Measurements from ENCODE around the gene ZNF837. TPM values are rescaled to one million over a fixed set of nuclear protein-coding genes. Genes with fewer than 3 reads are reported as not detected.

The ZNF837 gene
- total and polyA plus RNA-seq, 8 donors: 1.8 to 8.5 (median 2.3) TPM; not detected in 1

- WGBS, 5 donors: 43 to 69% (median 67%) methylated on average over 2 to 3 of the region's 3 CpGs
- Histone ChIP-seq H3K27me3 (peaks cover 6 to 38% (median 13%) of the 10 kb centered on the region in 3 donors), H3K4me1 (peaks cover 12 to 50% (median 23%) of the 10 kb centered on the region in 4 donors), H3K36me3 (peaks cover 45 to 55% (median 54%) of the 10 kb centered on the region in 4 donors), H3K4me3 (no peak overlapping the region), H3K27ac (no peak overlapping the region), H3K9me3 (no peaks in the 10 kb centered on the region)
- TF ChIP-seq EP300 (IDR thresholded peaks at IDR 0.05) (no peak), CTCF (IDR thresholded peaks at IDR 0.05) (no peak), POLR2A (IDR thresholded peaks at IDR 0.05) (no peak), POLR2AphosphoS5 (IDR thresholded peaks at IDR 0.05) (no peak)
- intact Hi-C loops (cut with DNase I; ENCODE audit: low total_unique reads): no loop called here
- no peak for DNase-seq
These were observed 14.0 kb upstream of the ZNF837 start for GRCh38 chr19:58394821-58395219.

- Histone ChIP-seq H3K9me3 (no peaks in the 10 kb centered on the region), H3K36me3 (peaks cover 53 to 67% (median 65%) of the 10 kb centered on the region in 4 donors), H3K27ac (no peak overlapping the region), H3K4me3 (no peak overlapping the region), H3K4me1 (peaks cover 12 to 57% (median 33%) of the 10 kb centered on the region in 4 donors), H3K27me3 (peaks cover 6 to 38% (median 13%) of the 10 kb centered on the region in 3 donors)
- DNase-seq: no peak
- TF ChIP-seq POLR2A (IDR thresholded peaks at IDR 0.05) (no peak), POLR2AphosphoS5 (IDR thresholded peaks at IDR 0.05) (no peak), CTCF (IDR thresholded peaks at IDR 0.05) (no peak), EP300 (IDR thresholded peaks at IDR 0.05) (no peak)
- 85 to 89% (median 89%) methylated on average over 4 of the region's 4 CpGs for WGBS, 5 donors
- intact Hi-C loops (cut with DNase I; ENCODE audit: low total_unique reads): no loop called here
These were observed 12.8 kb upstream of the ZNF837 start for GRCh38 chr19:58393725-58394033.

- Histone ChIP-seq H3K4me3 (no peak overlapping the region), H3K27me3 (peaks cover 6 to 34% (median 13%) of the 10 kb centered on the region in 3 donors), H3K9me3 (no peaks in the 10 kb centered on the region), H3K4me1 (peaks cover 15 to 62% (median 38%) of the 10 kb centered on the region in 4 donors), H3K27ac (no peak overlapping the region), H3K36me3 (peaks cover 53 to 72% (median 71%) of the 10 kb centered on the region in 4 donors)
- intact Hi-C loops (cut with DNase I; ENCODE audit: low total_unique reads): no loop called here
- TF ChIP-seq POLR2AphosphoS5 (IDR thresholded peaks at IDR 0.05) (no peak), CTCF (IDR thresholded peaks at IDR 0.05) (no peak), EP300 (IDR thresholded peaks at IDR 0.05) (no peak), POLR2A (IDR thresholded peaks at IDR 0.05) (no peak)
- 92 to 94% (median 93%) methylated on average over 26 of the region's 26 CpGs for whole genome bisulfite sequencing, 5 donors
- DNase-seq: no peak
These were observed 12.3 kb upstream of the ZNF837 start for GRCh38 chr19:58392945-58393724.

GRCh38 chr19:58388175-58388526, 7.3 kb upstream of the ZNF837 start:
- peak overlapping the region; percentile 56 to 98 (median 87) for H3K4me3 ChIP-seq
- no peak for DNase-seq
- 71 to 88% (median 83%) methylated on average over 3 of the region's 3 CpGs for WGBS, 5 donors

More at GRCh38 chr19:58388175-58388526, 7.3 kb upstream of the ZNF837 start:
- Histone ChIP-seq H3K27ac (no peak overlapping the region), H3K27me3 (no peaks in the 10 kb centered on the region), H3K9me3 (no peaks in the 10 kb centered on the region), H3K36me3 (peaks cover 34 to 53% (median 51%) of the 10 kb centered on the region in 4 donors), H3K4me1 (peaks cover 22 to 60% (median 48%) of the 10 kb centered on the region in 4 donors)
- no peak for TF ChIP-seq POLR2A (IDR thresholded peaks at IDR 0.05)
- no peak for TF ChIP-seq POLR2AphosphoS5 (IDR thresholded peaks at IDR 0.05)
- TF ChIP-seq EP300 (IDR thresholded peaks at IDR 0.05): no peak
- TF ChIP-seq CTCF (IDR thresholded peaks at IDR 0.05): no peak
- intact Hi-C loops (cut with DNase I; ENCODE audit: low total_unique reads): no loop called here

All from stomach (tissue), 9 donors.